Measurements from ENCODE around the gene MTA1. TPM values are rescaled to one million over a fixed set of nuclear protein-coding genes. Genes with fewer than 3 reads are reported as not detected.

Gene MTA1
- total RNA-seq: 26.2 and 35.8 TPM in 2 replicates

GRCh38 chr14:105419195-105420091, at the start of gene MTA1:
MTA1 (plus strand) TSS chr14:105419827; CDS start chr14:105420036, 209 bp downstream.

GRCh38 chr14:105398044-105398725, 21.4 kb upstream of the MTA1 start, which contains the start of gene TEX22:
TEX22 (plus strand) TSS chr14:105398538; CDS start chr14:105399341, 803 bp downstream.

GRCh38 chr14:105474483-105475268, 55.0 kb downstream of the MTA1 start, which contains the start of gene CRIP2:
CRIP2 (plus strand) TSS chr14:105474821; CDS start chr14:105474863, 42 bp downstream.

GRCh38 chr14:105486163-105486973, 66.7 kb downstream of the MTA1 start, which contains the start of gene CRIP1:
CRIP1 (plus strand) TSS chr14:105486886; CDS start chr14:105487260, 374 bp downstream.

GRCh38 chr14:105490572-105491365, 71.1 kb downstream of the MTA1 start, which contains the start of gene TEDC1:
TEDC1 (plus strand) TSS chr14:105491246; CDS start chr14:105491376, 130 bp downstream.

Other genes starting within 250 kb of the MTA1 start
- gene NUDT14, start 238.5 kb upstream of the MTA1 start, total RNA-seq: 10.7 and 12.8 TPM in 2 replicates
- gene BTBD6, start 171.3 kb upstream of the MTA1 start, total RNA-seq: 31.9 and 41.1 TPM in 2 replicates
- 32.6 and 34.5 TPM in 2 replicates for gene BRF1, start 118.8 kb upstream of the MTA1 start, total RNA-seq
- 32.7 and 48.3 TPM in 2 replicates for gene PACS2, start 105.1 kb upstream of the MTA1 start, total RNA-seq
- gene TEX22, start 21.3 kb upstream of the MTA1 start, total RNA-seq: 0.37 and 0.43 TPM in 2 replicates
- gene CRIP2, start 55.0 kb downstream of the MTA1 start, total RNA-seq: 22.7 and 23.2 TPM in 2 replicates
- 2.0 and 3.3 TPM in 2 replicates for gene CRIP1, start 67.1 kb downstream of the MTA1 start, total RNA-seq
- 1.8 and 2.3 TPM in 2 replicates for gene TEDC1, start 71.4 kb downstream of the MTA1 start, total RNA-seq
- gene TMEM121, start 106.8 kb downstream of the MTA1 start, total RNA-seq: 10.0 and 10.2 TPM in 2 replicates

Data from smooth muscle cell of bladder (primary cell).